Mammary epithelial cell (primary cell): ENCODE data around the gene NID1.

Experiments
- CTCF ChIP-seq, 2 donors: IDR thresholded peaks in 1 of 2; conservative IDR thresholded peaks in 1 of 2; 2 replicates each; pipeline ENCODE4 v1.5.1; 2011 to 2012; ENCODE audit warnings: inconsistent platforms in 2 of 2, low read length in 2 of 2, mild to moderate bottlenecking in 2 of 2, control low read depth in 1 of 2, low read depth in 1 of 2; ENCODE audit not compliant: insufficient read depth in 1 of 2; ENCODE audit errors: extremely low read depth in 1 of 2
- EZH2 ChIP-seq: IDR thresholded peaks from 2 replicates; pipeline ENCODE4 v1.6.1; 2012; ENCODE audit warnings: low read length, inconsistent platforms, borderline replicate concordance

- TF ChIP-seq CTCF (conservative IDR thresholded peaks at IDR 0.05 in 1 of 2, IDR thresholded peaks at IDR 0.05 in 1 of 2; ENCODE audit: extremely low read depth in 1 of 2, insufficient read depth in 1 of 2, low read depth in 1 of 2, low read length in 2 of 2) (no peak), EZH2 (no peak)
Observed at GRCh38 chr1:236081546-236082227, 16.8 kb upstream of the NID1 start.
